H1 (cell line): ENCODE data around the gene RAB35. TPM values are rescaled to one million over a fixed set of nuclear protein-coding genes. Genes with fewer than 3 reads are reported as not detected.

Source experiments
- CTCF ChIA-PET: fragments of 300-600 bp; sonication (Branson Sonifier 250); formaldehyde crosslinking; loops from one replicate; lab custom pipeline; 2021; ENCODE audit not compliant: partially characterized antibody; lab: Charles Lee
- POLR2A ChIA-PET: fragments of 300-600 bp; sonication (Branson Sonifier 250); formaldehyde crosslinking; loops from one replicate; lab custom pipeline; 2021; ENCODE audit warnings: inconsistent platforms; ENCODE audit not compliant: partially characterized antibody; lab: Charles Lee
- DNase-seq, 2 experiments: peaks; one replicate each; pipeline versions ENCODE4 v3.0.0 to v3.0.0-alpha.2; 2010 to 2022; ENCODE audit warnings: low spot score in 2 of 2, low read depth in 1 of 2, mixed read lengths in 1 of 2
- FAIRE-seq: peaks from 2 replicates; lab custom pipeline; 2011; peaks lifted over from hg19 to GRCh38; lab: Jason Lieb, UNC
- H2AFZ ChIP-seq: 2 replicates; pipeline ENCODE4 v1.8.1; 2012; ENCODE audit warnings: low read length, inconsistent platforms
- H2AK5ac ChIP-seq: 2 replicates; pipeline ENCODE4 v1.6.1; 2013; ENCODE audit warnings: low read depth, low read length
- H2BK120ac ChIP-seq: replicated peaks from 2 replicates; pipeline ENCODE3; 2013; ENCODE audit warnings: low read depth, low read length, inconsistent platforms
- H2BK12ac ChIP-seq: 2 replicates; pipeline ENCODE4 v1.6.1; 2013; ENCODE audit warnings: low read depth, low read length
- H2BK15ac ChIP-seq: 2 replicates; pipeline ENCODE4 v1.6.1; 2013; ENCODE audit warnings: low read length
- H2BK20ac ChIP-seq: 2 replicates; pipeline ENCODE4 v1.6.1; 2013; ENCODE audit warnings: low read length
- H2BK5ac ChIP-seq: 2 replicates; pipeline ENCODE4 v1.6.1; 2013; ENCODE audit warnings: low read depth, low read length
- H3K14ac ChIP-seq: 2 replicates; pipeline ENCODE4 v1.6.1; 2013; ENCODE audit warnings: inconsistent platforms; ENCODE audit not compliant: insufficient read length
- H3K18ac ChIP-seq: 2 replicates; pipeline ENCODE4 v1.6.1; 2013; ENCODE audit warnings: low read length; ENCODE audit errors: extremely low read depth
- H3K23ac ChIP-seq: 2 replicates; pipeline ENCODE4 v1.6.1; 2013; ENCODE audit warnings: inconsistent platforms; ENCODE audit not compliant: insufficient read length
- H3K23me2 ChIP-seq: 2 replicates; pipeline ENCODE4 v1.6.1; 2013; ENCODE audit warnings: low read depth, low read length
- H3K27ac ChIP-seq: 2 replicates; pipeline ENCODE4 v1.6.1; 2011; ENCODE audit warnings: low read depth, low read length, inconsistent platforms
- H3K27me3 ChIP-seq, 4 experiments: replicated peaks in 1 of 4; 1 replicate in 1 of 4; 2 replicates in 3 of 4; pipeline versions ENCODE4 v1.6.1 to v1.8.1; 2011 to 2013; ENCODE audit warnings: low read length in 3 of 4, mild to moderate bottlenecking in 3 of 4, inconsistent platforms in 2 of 4, mixed read lengths in 2 of 4, moderate library complexity in 1 of 4; ENCODE audit not compliant: control insufficient read depth in 3 of 4, insufficient read depth in 3 of 4; ENCODE audit errors: extremely low read depth in 1 of 4
- H3K36me3 ChIP-seq, 4 experiments: 2 replicates each; pipeline versions ENCODE4 v1.6.1 to v1.8.1; 2011 to 2013; ENCODE audit warnings: mild to moderate bottlenecking in 4 of 4, low read length in 3 of 4, moderate library complexity in 2 of 4, control low read depth in 1 of 4, inconsistent platforms in 1 of 4; ENCODE audit not compliant: insufficient read depth in 4 of 4, control insufficient read depth in 2 of 4
- H3K4ac ChIP-seq: replicated peaks from 2 replicates; pipeline ENCODE3; 2013; ENCODE audit warnings: low read length, low read depth, mixed read lengths, inconsistent platforms; ENCODE audit not compliant: insufficient read length
- H3K4me1 ChIP-seq, 4 experiments: replicated peaks in 1 of 4; 1 replicate in 1 of 4; 2 replicates in 3 of 4; pipeline versions ENCODE4 v1.6.1 to v1.8.1; 2011 to 2013; ENCODE audit warnings: low read length in 3 of 4, inconsistent platforms in 2 of 4, mixed read lengths in 1 of 4; ENCODE audit not compliant: insufficient read depth in 4 of 4, control insufficient read depth in 3 of 4
- H3K4me2 ChIP-seq, 2 experiments: 2 replicates each; pipeline versions ENCODE4 v1.6.1 to v1.8.1; 2011 to 2013; ENCODE audit warnings: low read depth in 2 of 2, low read length in 2 of 2, control low read depth in 1 of 2, inconsistent platforms in 1 of 2, mild to moderate bottlenecking in 1 of 2; ENCODE audit not compliant: insufficient read depth in 1 of 2
- H3K4me3 ChIP-seq, 4 experiments: fragments of 200-600, 300-600 bp in 1 of 4; sonication (generic), shearing (Covaris generic), sonication (Bioruptor Twin) in 1 of 4; 2 replicates each; pipeline versions ENCODE4 v1.5.1 to v1.8.1; 2011 to 2016; ENCODE audit warnings: low read length in 4 of 4, low read depth in 3 of 4, control low read depth in 2 of 4, inconsistent platforms in 2 of 4, mild to moderate bottlenecking in 2 of 4, mixed read lengths in 1 of 4, moderate library complexity in 1 of 4; ENCODE audit not compliant: insufficient read depth in 2 of 4; ENCODE audit errors: extremely low read depth in 1 of 4
- H3K56ac ChIP-seq: replicated peaks from 2 replicates; pipeline ENCODE3; 2013; ENCODE audit warnings: low read depth, mild to moderate bottlenecking, mixed read lengths, low read length, inconsistent platforms; ENCODE audit not compliant: insufficient read length
- H3K79me1 ChIP-seq: 2 replicates; pipeline ENCODE4 v1.6.1; 2013; ENCODE audit warnings: low read depth, low read length, control low read depth
- H3K79me2 ChIP-seq, 2 experiments: 2 replicates each; pipeline versions ENCODE4 v1.6.1 to v1.8.1; 2012 to 2013; ENCODE audit warnings: low read length in 2 of 2, mild to moderate bottlenecking in 2 of 2, inconsistent platforms in 1 of 2; ENCODE audit not compliant: insufficient read depth in 2 of 2, control insufficient read depth in 1 of 2
- H3K9ac ChIP-seq, 4 experiments: replicated peaks in 1 of 4; 1 replicate in 1 of 4; 2 replicates in 3 of 4; pipeline versions ENCODE4 v1.6.1 to v1.8.1; 2011 to 2013; ENCODE audit warnings: low read depth in 3 of 4, low read length in 3 of 4, control low read depth in 2 of 4, mild to moderate bottlenecking in 2 of 4, moderate library complexity in 2 of 4, inconsistent platforms in 1 of 4; ENCODE audit errors: extremely low read depth in 1 of 4
- H3K9me3 ChIP-seq, 2 experiments: 2 replicates each; pipeline versions ENCODE4 v1.6.1 to v1.8.1; 2012 to 2013; ENCODE audit warnings: mild to moderate bottlenecking in 2 of 2, moderate library complexity in 2 of 2, control low read depth in 1 of 2, inconsistent platforms in 1 of 2, low read depth in 1 of 2, low read length in 1 of 2, mixed read lengths in 1 of 2; ENCODE audit not compliant: insufficient read depth in 2 of 2
- H4K20me1 ChIP-seq, 2 experiments: replicated peaks in 1 of 2; 2 replicates each; pipeline versions ENCODE3 to v1.8.1; 2011 to 2013; ENCODE audit warnings: inconsistent platforms in 2 of 2, low read length in 2 of 2, mild to moderate bottlenecking in 1 of 2; ENCODE audit not compliant: insufficient read depth in 2 of 2, control insufficient read depth in 1 of 2
- H4K5ac ChIP-seq: 2 replicates; pipeline ENCODE4 v1.6.1; 2013; ENCODE audit warnings: low read length, low read depth, mixed read lengths, inconsistent platforms; ENCODE audit not compliant: insufficient read length
- H4K8ac ChIP-seq: 2 replicates; pipeline ENCODE4 v1.8.0; 2013; ENCODE audit warnings: mild to moderate bottlenecking, moderate library complexity, low read length, inconsistent platforms; ENCODE audit not compliant: insufficient read depth; ENCODE audit errors: extremely low read depth
- H4K91ac ChIP-seq: replicated peaks from 2 replicates; pipeline ENCODE3; 2013; ENCODE audit warnings: low read length, mixed read lengths, inconsistent platforms; ENCODE audit not compliant: insufficient read length
- BACH1 ChIP-seq: IDR thresholded peaks from 2 replicates; pipeline ENCODE4 v1.6.1; 2012; ENCODE audit warnings: low read length, improper control_type of control experiment
- CEBPB ChIP-seq: IDR thresholded peaks from 2 replicates; pipeline ENCODE4 v1.6.1; 2012; ENCODE audit warnings: low read depth, low read length
- EGR1 ChIP-seq: IDR thresholded peaks from 2 replicates; pipeline ENCODE4 v1.6.1; 2011; ENCODE audit warnings: low read depth, low read length, borderline replicate concordance
- HDAC2 ChIP-seq, 2 experiments: fragments of 300-600 bp in 1 of 2; sonication (generic) in 1 of 2; IDR thresholded peaks; 2 replicates each; pipeline ENCODE4 v1.6.1; 2011 to 2012; ENCODE audit warnings: low read depth in 2 of 2, low read length in 2 of 2, mild to moderate bottlenecking in 2 of 2, moderate library complexity in 2 of 2, borderline replicate concordance in 1 of 2, inconsistent platforms in 1 of 2
- KDM4A ChIP-seq: IDR thresholded peaks from one replicate; pipeline ENCODE4 v1.7.1; 2012; ENCODE audit warnings: low read depth, mild to moderate bottlenecking, moderate library complexity, low read length, inconsistent platforms; ENCODE audit not compliant: severe bottlenecking
- SIN3A ChIP-seq, 2 experiments: IDR thresholded peaks in 1 of 2; conservative IDR thresholded peaks in 1 of 2; 2 replicates each; pipeline ENCODE4 v1.6.1; 2011 to 2012; ENCODE audit warnings: low read length in 2 of 2, improper control_type of control experiment in 1 of 2, low read depth in 1 of 2, mild to moderate bottlenecking in 1 of 2
- TAF7 ChIP-seq: optimal IDR thresholded peaks from 2 replicates; pipeline ENCODE3; 2011; ENCODE audit warnings: low read depth, mild to moderate bottlenecking, inconsistent platforms, low read length, moderate library complexity, borderline replicate concordance
- ZNF274 ChIP-seq: IDR thresholded peaks from 2 replicates; pipeline ENCODE4 v1.7.0; 2012; ENCODE audit warnings: low read length, borderline replicate concordance; ENCODE audit errors: extremely low read depth
- WGBS, 2 experiments: shearing (Covaris generic) in 1 of 2; methylation state at CpG; one replicate each; pipeline versions ENCODE4 v1.1.6 to v1.1.7; 2013 to 2015; ENCODE audit warnings: low lambda C conversion rate in 2 of 2, mixed read lengths in 2 of 2, inconsistent platforms in 1 of 2, low coverage in 1 of 2, missing lambda C conversion rate in 1 of 2; ENCODE audit not compliant: insufficient replicate concordance in 2 of 2, insufficient coverage in 1 of 2, insufficient read length in 1 of 2; ENCODE audit errors: extremely low coverage in 1 of 2, missing lambda C conversion rate in 1 of 2; 5-methylcytosine and 5-hydroxymethylcytosine counted together
- polyA plus RNA-seq, 7 experiments: library from polyadenylated mRNA; depleted of rRNA in 3 of 7; stranded (reverse) in 5 of 7; unstranded in 2 of 7; fragments of >200 nt in 5 of 7; fragments of 200-250 nt in 2 of 7; gene quantifications; 1 replicate in 5 of 7; 2 replicates in 1 of 7; 4 replicates in 1 of 7; pipeline versions ENCODE4 v1.2.1 to v1.2.3, GENCODE V29; 2011 to 2013; ENCODE audit warnings: missing spikeins in 2 of 7, mixed read lengths in 2 of 7
- total RNA-seq: library from RNA; stranded (reverse); fragmentation: NEBNext Ultra II Directional; extraction: Animal tissue kit (Norgen Biotek cat#: 25700); gene quantifications from 2 replicates; pipeline ENCODE4 v1.2.1, GENCODE V29; 2021
- TF ChIP-seq, protein P1 (sequence below): IDR thresholded peaks from 2 replicates; pipeline ENCODE4 v1.6.1; 2012; ENCODE audit warnings: inconsistent platforms

The RAB35 gene
- total and polyA plus RNA-seq, 2 of the 8 experiments (the other 6 are each of a cell fraction or from before 2014, with no cell fraction given): 33.4 to 39.0 TPM

DNA sequence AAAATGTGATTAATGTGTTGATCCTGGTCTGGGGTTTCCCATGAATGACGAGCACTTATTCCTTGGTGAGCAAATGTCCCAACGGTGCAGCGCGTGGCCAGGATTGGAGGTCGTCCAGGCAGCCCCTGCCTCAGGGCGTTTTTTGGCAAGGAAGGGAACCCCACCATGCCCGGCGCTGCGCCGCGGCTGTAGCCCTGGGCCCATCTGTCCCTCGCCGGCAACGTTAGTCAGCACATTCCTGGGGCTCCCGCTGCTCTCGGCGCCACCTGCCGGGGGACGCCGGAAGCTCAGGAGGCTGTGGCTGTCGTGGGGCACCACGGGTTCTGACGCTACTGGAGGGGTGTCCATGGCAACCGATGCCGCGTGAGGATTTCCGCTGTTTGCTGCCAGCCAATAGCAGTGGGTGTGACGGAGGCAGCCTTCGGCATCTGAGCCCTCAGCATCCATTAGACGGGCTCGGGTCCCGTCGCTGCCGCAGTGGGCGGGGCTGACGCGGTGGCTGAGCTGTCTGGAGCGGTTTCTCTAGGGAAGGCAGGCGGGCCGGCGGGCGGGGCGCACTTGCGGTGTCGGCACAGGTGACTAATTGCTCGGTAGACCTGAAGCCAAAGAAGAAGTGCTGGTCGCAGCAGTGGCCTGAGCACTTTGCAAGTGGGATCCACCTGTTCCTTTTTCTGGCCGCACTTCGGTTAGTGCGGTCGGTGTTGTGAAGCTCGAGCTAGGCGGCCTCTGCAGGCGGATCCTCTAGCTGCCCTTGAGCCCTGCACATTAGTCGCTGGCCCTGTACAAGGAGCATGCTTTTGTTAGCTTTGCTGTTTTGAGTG is 29.5 kb downstream of the RAB35 start:
- H3K4me2 ChIP-seq: peak overlapping the region; percentile 43 to 80
- H4K5ac ChIP-seq: peak overlapping the region; percentile 94
- H2BK5ac ChIP-seq: peak overlapping the region; percentile 87
- peak overlapping the region; percentile 96 for H4K91ac ChIP-seq
- peak overlapping the region; percentile 95 for H2BK120ac ChIP-seq
- no peaks in the 10 kb centered on the region for H4K20me1 ChIP-seq
- no peak overlapping the region; the same call in 1 of the 2 replicates for H2BK12ac ChIP-seq
- H3K27me3 ChIP-seq: no peaks in the 10 kb centered on the region
- H3K9me3 ChIP-seq: no peaks in the 10 kb centered on the region
- H3K79me1 ChIP-seq: no peaks in the 10 kb centered on the region
- ChIA-PET CTCF (interaction anchor here (0.6 to 1.4 kb wide), 22 partner anchors 9 to 391 kb away, joined by 3 to 12 read pairs (median 3); partner anchors contain the start of gene RAB35), POLR2A (interaction anchor here (0.9 to 11.7 kb wide), 12 partner anchors 9 to 205 kb away, joined by 3 to 96 read pairs (median 4); partner anchors contain the start of genes BICDL1, RAB35, RNU4-1 and RNU4-2)
- no peaks in the 10 kb centered on the region for H3K79me2 ChIP-seq
- H2BK20ac ChIP-seq: 0 out of 2 replicates have a peak overlapping the region, but pooled peaks have one; percentile 82
- H2AK5ac ChIP-seq: no peak overlapping the region
- peaks cover 4% of the 10 kb centered on the region; the same call in 1 of the 2 replicates for H3K23me2 ChIP-seq
- FAIRE-seq (peak; percentile 76), DNase-seq (peak; percentile 100)
- H2BK15ac ChIP-seq: no peak overlapping the region
- H3K23ac ChIP-seq: no peak overlapping the region
- H3K9ac ChIP-seq: peak overlapping the region in 2 of 4 experiments; percentile 21 to 37; a peak in 3 of 7 replicates
- H2AFZ ChIP-seq: no peak overlapping the region
- peak overlapping the region; percentile 17 to 57 (median 38); a peak in 7 of 8 replicates for H3K4me3 ChIP-seq
- H3K56ac ChIP-seq: peak overlapping the region; percentile 79
- peak overlapping the region; percentile 59 for H3K27ac ChIP-seq
- no peak overlapping the region for H3K14ac ChIP-seq
- 4% methylated on average over 49 of the region's 55 CpGs; no CpG with 5 or more reads in 1 of the 2 experiments for WGBS, 2 experiments
- H3K18ac ChIP-seq: peak overlapping the region; percentile 92; the same call in 1 of the 2 replicates
- peaks cover 9 to 21% (median 12%) of the 10 kb centered on the region in 4 experiments for H3K4me1 ChIP-seq
- no peaks in the 10 kb centered on the region; a peak in 1 of 8 replicates for H3K36me3 ChIP-seq
- H3K4ac ChIP-seq: peak overlapping the region; percentile 54
- H4K8ac ChIP-seq: no peak overlapping the region
- TF ChIP-seq ZNF274: no peak
- TF ChIP-seq TAF7: peak; percentile 60
- TF ChIP-seq EGR1: peak; percentile 59; the same call in 1 of the 2 replicates
- TF ChIP-seq, protein P1, sequence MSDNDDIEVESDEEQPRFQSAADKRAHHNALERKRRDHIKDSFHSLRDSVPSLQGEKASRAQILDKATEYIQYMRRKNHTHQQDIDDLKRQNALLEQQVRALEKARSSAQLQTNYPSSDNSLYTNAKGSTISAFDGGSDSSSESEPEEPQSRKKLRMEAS: peak; percentile 78
- TF ChIP-seq KDM4A: no peak
- peak; percentile 100 for TF ChIP-seq BACH1
- TF ChIP-seq CEBPB: peak; percentile 20
- no peak for TF ChIP-seq HDAC2 (IDR thresholded peaks at IDR 0.05; ENCODE audit: borderline replicate concordance in 1 of 2, low read depth in 2 of 2, low read length in 2 of 2)
- peak; percentile 93 to 99 for TF ChIP-seq SIN3A (conservative IDR thresholded peaks at IDR 0.05 in 1 of 2, IDR thresholded peaks at IDR 0.05 in 1 of 2; ENCODE audit: low read depth in 1 of 2, low read length in 2 of 2)
